Measurements from ENCODE around the gene COL13A1.

- TF ChIP-seq POLR2A (IDR thresholded peaks at IDR 0.05), result no peak
- TF ChIP-seq, protein P1, sequence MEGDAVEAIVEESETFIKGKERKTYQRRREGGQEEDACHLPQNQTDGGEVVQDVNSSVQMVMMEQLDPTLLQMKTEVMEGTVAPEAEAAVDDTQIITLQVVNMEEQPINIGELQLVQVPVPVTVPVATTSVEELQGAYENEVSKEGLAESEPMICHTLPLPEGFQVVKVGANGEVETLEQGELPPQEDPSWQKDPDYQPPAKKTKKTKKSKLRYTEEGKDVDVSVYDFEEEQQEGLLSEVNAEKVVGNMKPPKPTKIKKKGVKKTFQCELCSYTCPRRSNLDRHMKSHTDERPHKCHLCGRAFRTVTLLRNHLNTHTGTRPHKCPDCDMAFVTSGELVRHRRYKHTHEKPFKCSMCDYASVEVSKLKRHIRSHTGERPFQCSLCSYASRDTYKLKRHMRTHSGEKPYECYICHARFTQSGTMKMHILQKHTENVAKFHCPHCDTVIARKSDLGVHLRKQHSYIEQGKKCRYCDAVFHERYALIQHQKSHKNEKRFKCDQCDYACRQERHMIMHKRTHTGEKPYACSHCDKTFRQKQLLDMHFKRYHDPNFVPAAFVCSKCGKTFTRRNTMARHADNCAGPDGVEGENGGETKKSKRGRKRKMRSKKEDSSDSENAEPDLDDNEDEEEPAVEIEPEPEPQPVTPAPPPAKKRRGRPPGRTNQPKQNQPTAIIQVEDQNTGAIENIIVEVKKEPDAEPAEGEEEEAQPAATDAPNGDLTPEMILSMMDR (IDR thresholded peaks at IDR 0.05), result no peak
Measured at GRCh38 chr10:69803809-69804208, 2.1 kb downstream of the COL13A1 start.

Measured in esophagus squamous epithelium (tissue), 4 donors.